OCI-LY3 (cell line): Measurements from ENCODE around the gene ZFX.
A peak's percentile ranks its signal among the peaks of the same experiment; 100 is the strongest.

Source experiments
- H2AFZ ChIP-seq: fragments of 200-600, 300-600 bp; shearing (Covaris generic); 2 replicates; pipeline ENCODE4 v1.6.0; 2014; ENCODE audit warnings: antibody characterized with exemption, low read depth, low read length
- H3K27ac ChIP-seq: fragments of 200-600, 300-600 bp; sonication (generic); 2 replicates; pipeline ENCODE4 v1.5.1; 2014; ENCODE audit warnings: mild to moderate bottlenecking, low read length, moderate library complexity, mixed read lengths
- H3K27me3 ChIP-seq: fragments of 200-600, 300-600 bp; sonication (generic); 2 replicates; pipeline ENCODE4 v1.6.1; 2014; ENCODE audit warnings: low read depth, low read length, mixed read lengths
- H3K36me3 ChIP-seq: fragments of 200-600, 300-600 bp; sonication (generic); replicated peaks from 2 replicates; pipeline ENCODE3; 2014; ENCODE audit warnings: low read depth, low read length, mixed read lengths
- H3K4me1 ChIP-seq: fragments of 300-600, 200-600 bp; sonication (generic); 2 replicates; pipeline ENCODE4 v1.6.1; 2014; ENCODE audit warnings: low read length, mixed read lengths
- H3K4me2 ChIP-seq: fragments of 200-600, 300-600 bp; sonication (generic); 2 replicates; pipeline ENCODE4 v1.6.1; 2014; ENCODE audit warnings: low read length, mixed read lengths
- H3K4me3 ChIP-seq: fragments of 300-600, 200-600 bp; sonication (generic); 2 replicates; pipeline ENCODE4 v1.5.1; 2014; ENCODE audit warnings: antibody characterized with exemption, mild to moderate bottlenecking, low read length, moderate library complexity
- H3K79me2 ChIP-seq: fragments of 300-600, 200-600 bp; shearing (Covaris generic); 2 replicates; pipeline ENCODE4 v1.6.1; 2014; ENCODE audit warnings: mild to moderate bottlenecking, low read length, mixed read lengths
- H3K9ac ChIP-seq: fragments of 300-600, 200-600 bp; shearing (Covaris generic); 2 replicates; pipeline ENCODE4 v1.6.0; 2014; ENCODE audit warnings: mild to moderate bottlenecking, low read length, moderate library complexity
- H3K9me3 ChIP-seq: fragments of 200-600, 300-600 bp; shearing (Covaris generic); 2 replicates; pipeline ENCODE4 v1.6.1; 2014; ENCODE audit warnings: low read length, mixed read lengths; ENCODE audit not compliant: insufficient read depth
- H4K20me1 ChIP-seq: fragments of 200-600, 300-600 bp; sonication (generic); 2 replicates; pipeline ENCODE4 v1.6.1; 2016; ENCODE audit warnings: low read length, mixed read lengths; ENCODE audit not compliant: insufficient read depth
- CTCF ChIP-seq: fragments of 200-600, 300-600 bp; sonication (generic); IDR thresholded peaks from 2 replicates; pipeline ENCODE4 v1.5.1; 2014; ENCODE audit warnings: antibody characterized with exemption, low read length, low read depth
- EZH2phosphoT487 ChIP-seq: fragments of 200-600 bp; shearing (Covaris generic); IDR thresholded peaks from 2 replicates; pipeline ENCODE4 v1.6.1; 2018; ENCODE audit warnings: antibody characterized with exemption, mixed run types, low read depth

Gene ZFX

GRCh38 chrX:24190500-24191156 lies 41.1 kb downstream of the ZFX start:
- no peak for TF ChIP-seq CTCF
- no peak for TF ChIP-seq EZH2phosphoT487
- no peaks in the 10 kb centered on the region for H3K9me3 ChIP-seq
- H3K27me3 ChIP-seq = no peaks in the 10 kb centered on the region
- no peak overlapping the region for H3K9ac ChIP-seq
- H3K4me1 ChIP-seq = no peaks in the 10 kb centered on the region
- H3K79me2 ChIP-seq = peaks cover 97% of the 10 kb centered on the region
- no peaks in the 10 kb centered on the region for H3K36me3 ChIP-seq
- H3K4me2 ChIP-seq = no peak overlapping the region
- no peak overlapping the region for H3K27ac ChIP-seq
- no peak overlapping the region for H3K4me3 ChIP-seq
- H4K20me1 ChIP-seq = peaks cover 17% of the 10 kb centered on the region; the same call in 1 of the 2 replicates
- H2AFZ ChIP-seq = no peak overlapping the region

- Histone ChIP-seq H3K79me2 (peaks cover 93% of the 10 kb centered on the region), H3K27me3 (no peaks in the 10 kb centered on the region), H2AFZ (no peak overlapping the region), H3K4me1 (peaks cover 8% of the 10 kb centered on the region; the same call in 1 of the 2 replicates), H3K27ac (no peak overlapping the region), H3K4me2 (no peak overlapping the region), H3K9me3 (no peaks in the 10 kb centered on the region), H3K4me3 (no peak overlapping the region), H4K20me1 (peaks cover 27% of the 10 kb centered on the region), H3K36me3 (no peaks in the 10 kb centered on the region), H3K9ac (no peak overlapping the region)
- TF ChIP-seq CTCF (no peak), EZH2phosphoT487 (no peak)
These were observed 47.0 kb downstream of the ZFX start for GRCh38 chrX:24196509-24196908.

- Histone ChIP-seq H3K27ac (no peak overlapping the region), H4K20me1 (peaks cover 19% of the 10 kb centered on the region), H3K36me3 (peaks cover 3% of the 10 kb centered on the region), H3K4me1 (peaks cover 8% of the 10 kb centered on the region; the same call in 1 of the 2 replicates), H3K9ac (no peak overlapping the region), H3K4me2 (no peak overlapping the region), H3K9me3 (no peaks in the 10 kb centered on the region), H2AFZ (no peak overlapping the region), H3K79me2 (peaks cover 93% of the 10 kb centered on the region), H3K27me3 (no peaks in the 10 kb centered on the region), H3K4me3 (no peak overlapping the region)
- no peak for TF ChIP-seq CTCF
- no peak for TF ChIP-seq EZH2phosphoT487
These were observed 48.6 kb downstream of the ZFX start for GRCh38 chrX:24198101-24198500.

- Histone ChIP-seq H3K36me3 (peaks cover 8% of the 10 kb centered on the region), H3K9me3 (no peaks in the 10 kb centered on the region), H2AFZ (no peak overlapping the region), H3K9ac (no peak overlapping the region), H3K4me3 (no peak overlapping the region), H4K20me1 (peaks cover 33% of the 10 kb centered on the region), H3K4me1 (peaks cover 19% of the 10 kb centered on the region), H3K4me2 (peak overlapping the region; percentile 30), H3K27me3 (no peaks in the 10 kb centered on the region), H3K79me2 (peaks cover 94% of the 10 kb centered on the region), H3K27ac (0 out of 2 replicates have a peak overlapping the region, but pooled peaks have one; percentile 6)
- TF ChIP-seq CTCF (no peak), EZH2phosphoT487 (no peak)
These were observed 50.6 kb downstream of the ZFX start for GRCh38 chrX:24200133-24200532.
